CD4-positive, alpha-beta T cell treated with Interleukin-15 for 1 hour (primary cell): Measurements from ENCODE around the gene SLC5A4.

ENCODE experiments used
- DNase-seq: peaks from one replicate; pipeline ENCODE4 v3.0.0-alpha.2; 2020

Gene SLC5A4

GRCh38 chr22:32226326-32227104, 28.6 kb downstream of the SLC5A4 start:
- DNase-seq, result no peak

GRCh38 chr22:32222991-32223390, 32.2 kb downstream of the SLC5A4 start:
- no peak for DNase-seq

GRCh38 chr22:32219026-32219425, 36.1 kb downstream of the SLC5A4 start:
- no peak for DNase-seq

GRCh38 chr22:32218470-32218869, 36.7 kb downstream of the SLC5A4 start:
- peak; percentile 50 for DNase-seq

- no peak for DNase-seq
Observed at GRCh38 chr22:32217465-32217864, 37.7 kb downstream of the SLC5A4 start.

- no peak for DNase-seq
Observed at GRCh38 chr22:32216911-32217310, 38.2 kb downstream of the SLC5A4 start.

- no peak for DNase-seq
Observed at GRCh38 chr22:32211011-32211410, 44.1 kb downstream of the SLC5A4 start.

GRCh38 chr22:32208681-32209080, 46.5 kb downstream of the SLC5A4 start:
- no peak for DNase-seq

- DNase-seq, result no peak
Observed at GRCh38 chr22:32207971-32208480, 47.1 kb downstream of the SLC5A4 start.

- peak; percentile 31 for DNase-seq
Observed at GRCh38 chr22:32206774-32207758, 48.1 kb downstream of the SLC5A4 start.

GRCh38 chr22:32205974-32206773, 49.0 kb downstream of the SLC5A4 start:
- DNase-seq, result no peak

- DNase-seq, result peak; percentile 35
Observed at GRCh38 chr22:32204856-32205722, 50.1 kb downstream of the SLC5A4 start, which contains the start of gene RFPL2. RFPL2 (minus strand) TSS chr22:32205073; CDS start chr22:32202451, 2,622 bp downstream.

- DNase-seq, result no peak
Observed at GRCh38 chr22:32204040-32204855, 50.9 kb downstream of the SLC5A4 start.

GRCh38 chr22:32203181-32204039, 51.7 kb downstream of the SLC5A4 start:
- no peak for DNase-seq

- peak; percentile 38 for DNase-seq
Observed at GRCh38 chr22:32202539-32203180, 52.5 kb downstream of the SLC5A4 start.

- DNase-seq, result no peak
Observed at GRCh38 chr22:32202161-32202538, 53.0 kb downstream of the SLC5A4 start.

GRCh38 chr22:32200752-32201151, 54.4 kb downstream of the SLC5A4 start:
- no peak for DNase-seq

GRCh38 chr22:32199961-32200360, 55.2 kb downstream of the SLC5A4 start:
- no peak for DNase-seq

GRCh38 chr22:32199341-32199740, 55.8 kb downstream of the SLC5A4 start:
- DNase-seq, result no peak
